Stimulated activated CD8-positive, alpha-beta memory T cell treated with anti-CD3 and anti-CD28 coated beads, Interleukin-7, amount 100 ng/mL, for 24 hours (primary cell): ENCODE results near the gene SKIDA1.

Experiments
- DNase-seq: peaks from one replicate; pipeline ENCODE4 v3.0.0-alpha.2; 2020; ENCODE audit warnings: low read depth

The SKIDA1 gene

GRCh38 chr10:21482821-21483220, 42.7 kb downstream of the SKIDA1 start:
- DNase-seq: no peak

GRCh38 chr10:21481407-21481806, 44.1 kb downstream of the SKIDA1 start:
- no peak for DNase-seq

GRCh38 chr10:21479570-21480315, 45.7 kb downstream of the SKIDA1 start:
- no peak for DNase-seq

GRCh38 chr10:21475393-21475792, 50.1 kb downstream of the SKIDA1 start:
- DNase-seq: no peak

GRCh38 chr10:21473541-21473940, 51.9 kb downstream of the SKIDA1 start:
- no peak for DNase-seq

- DNase-seq: no peak
Observed at GRCh38 chr10:21473135-21473534, 52.3 kb downstream of the SKIDA1 start.

GRCh38 chr10:21468086-21468485, 57.4 kb downstream of the SKIDA1 start:
- no peak for DNase-seq

- DNase-seq: no peak
Observed at GRCh38 chr10:21467633-21468032, 57.8 kb downstream of the SKIDA1 start.

- no peak for DNase-seq
Observed at GRCh38 chr10:21464134-21464533, 61.3 kb downstream of the SKIDA1 start.
